Glomerular endothelial cell (primary cell): Measurements from ENCODE around the gene AEBP1. TPM values are rescaled to one million over a fixed set of nuclear protein-coding genes. Genes with fewer than 3 reads are reported as not detected.
"Not testable (repeated sequence)": the region's sequence is repeated elsewhere in the genome, so short reads cannot be mapped to it uniquely, and the experiment has no call there.

Experiments
- DNase-seq: peaks from one replicate; pipeline ENCODE4 v3.0.0-alpha.2; 2011; ENCODE audit warnings: low read depth, low spot score; ENCODE audit errors: extremely low read depth
- total RNA-seq: library from RNA; depleted of rRNA; stranded (reverse); fragments of >200 nt; gene quantifications from 2 replicates; pipeline ENCODE4 v1.2.3, GENCODE V29; 2015

Gene AEBP1
- total RNA-seq, 1 donor from 2014 or later: 40.8 TPM

- no peak for DNase-seq
Measured at GRCh38 chr7:44116087-44116788, 12.1 kb downstream of the AEBP1 start.

GRCh38 chr7:44116789-44117666 is 12.9 kb downstream of the AEBP1 start:
- DNase-seq: no peak

- DNase-seq: no peak
Measured at GRCh38 chr7:44117801-44118429, 13.8 kb downstream of the AEBP1 start.

- no peak for DNase-seq
Measured at GRCh38 chr7:44119829-44120380, 15.8 kb downstream of the AEBP1 start.

GRCh38 chr7:44120395-44120794 is 16.2 kb downstream of the AEBP1 start:
- no peak for DNase-seq

GRCh38 chr7:44121761-44122420 is 17.7 kb downstream of the AEBP1 start:
- no peak for DNase-seq

- no peak for DNase-seq
Measured at GRCh38 chr7:44122529-44122928, 18.4 kb downstream of the AEBP1 start.

- peak; percentile 39 for DNase-seq
Measured at GRCh38 chr7:44123190-44124003, 19.3 kb downstream of the AEBP1 start, which contains the start of gene POLD2. Gene POLD2, minus strand, starts transcription at chr7:44123548. Its CDS starts 1,495 bp downstream, at chr7:44122053.

- DNase-seq: no peak
Measured at GRCh38 chr7:44124822-44125202, 20.7 kb downstream of the AEBP1 start.

- not testable (repeated sequence) for DNase-seq
Measured at GRCh38 chr7:44126574-44126973, 22.4 kb downstream of the AEBP1 start.

- no peak for DNase-seq
Measured at GRCh38 chr7:44127161-44127560, 23.0 kb downstream of the AEBP1 start.

- no peak for DNase-seq
Measured at GRCh38 chr7:44128721-44129582, 24.8 kb downstream of the AEBP1 start.

- no peak for DNase-seq
Measured at GRCh38 chr7:44131173-44132029, 27.3 kb downstream of the AEBP1 start.

GRCh38 chr7:44132039-44132438 is 27.9 kb downstream of the AEBP1 start:
- no peak for DNase-seq

GRCh38 chr7:44133295-44133694 is 29.1 kb downstream of the AEBP1 start:
- no peak for DNase-seq

GRCh38 chr7:44134943-44135628 is 30.9 kb downstream of the AEBP1 start:
- no peak for DNase-seq

GRCh38 chr7:44136731-44137130 is 32.6 kb downstream of the AEBP1 start:
- no peak for DNase-seq
